Gastroesophageal sphincter (tissue), 4 donors: ENCODE data around the gene LSM10. TPM values are rescaled to one million over a fixed set of nuclear protein-coding genes. Genes with fewer than 3 reads are reported as not detected.

ENCODE experiments used
- ATAC-seq: fragments of 150-250 bp; one replicate; pipeline ENCODE4 v1.9.1; 2016; ENCODE audit warnings: mild to moderate bottlenecking, moderate library complexity
- H3K27ac ChIP-seq, 4 donors: fragments of 200-600 bp; sonication (generic) in 3 of 4; 1 replicate in 3 of 4; 2 replicates in 1 of 4; pipeline ENCODE4 v1.5.1; 2016 to 2019
- H3K27me3 ChIP-seq: fragments of 200-600 bp; sonication (generic); one replicate; pipeline ENCODE4 v1.5.1; 2019
- H3K36me3 ChIP-seq, 2 donors: fragments of 200-600 bp; sonication (generic); one replicate each; pipeline ENCODE4 v1.5.1; 2019; ENCODE audit warnings: control low read depth in 1 of 2
- H3K4me1 ChIP-seq, 3 donors: fragments of 200-600 bp; sonication (generic); 1 replicate in 2 of 3; 2 replicates in 1 of 3; pipeline ENCODE4 v1.5.1; 2016 to 2019; ENCODE audit warnings: control low read depth in 2 of 3
- H3K4me3 ChIP-seq, 2 donors: fragments of 200-600 bp; sonication (generic); one replicate each; pipeline ENCODE4 v1.5.1; 2019; ENCODE audit warnings: mild to moderate bottlenecking in 1 of 2, moderate library complexity in 1 of 2
- H3K9me3 ChIP-seq, 3 donors: fragments of 200-600 bp; sonication (generic); one replicate each; pipeline ENCODE4 v1.5.1; 2017 to 2019; ENCODE audit warnings: control low read depth in 2 of 3
- EP300 ChIP-seq: sonication (generic); formaldehyde crosslinking; IDR thresholded peaks from one replicate; pipeline ENCODE4 v1.6.1; 2017; ENCODE audit warnings: antibody characterized with exemption, mild to moderate bottlenecking
- POLR2A ChIP-seq, 2 donors: fragments of 450-650 bp; IDR thresholded peaks; one replicate each; pipeline ENCODE4 v1.6.1; 2017; ENCODE audit warnings: antibody characterized with exemption in 2 of 2, mild to moderate bottlenecking in 2 of 2, moderate library complexity in 1 of 2
- POLR2AphosphoS5 ChIP-seq: sonication (generic); formaldehyde crosslinking; IDR thresholded peaks from one replicate; pipeline ENCODE4 v1.6.1; 2017; ENCODE audit warnings: antibody characterized with exemption
- WGBS, 2 donors: methylation state at CpG; one replicate each; pipeline ENCODE4 v1.1.5; 2018; ENCODE audit warnings: low coverage in 1 of 2; 5-methylcytosine and 5-hydroxymethylcytosine counted together
- total RNA-seq, 4 donors: library from RNA; depleted of rRNA; stranded (reverse); fragments of >200 nt; gene quantifications; one replicate each; pipeline ENCODE4 v1.1.0, GENCODE V29; 2016
- TF ChIP-seq, protein P1 (sequence below), 4 experiments: fragments of 200-600 bp in 2 of 4; fragments of 450-650 bp in 2 of 4; sonication (generic) in 1 of 4; IDR thresholded peaks; one replicate each; pipeline ENCODE4 v1.5.1; 2017 to 2019; ENCODE audit warnings: antibody characterized with exemption in 4 of 4, mild to moderate bottlenecking in 2 of 4, moderate library complexity in 2 of 4

LSM10 gene
- 10 to 100 TPM; 39.5 to 50.2 (median 47.3) TPM for total RNA-seq

DNA sequence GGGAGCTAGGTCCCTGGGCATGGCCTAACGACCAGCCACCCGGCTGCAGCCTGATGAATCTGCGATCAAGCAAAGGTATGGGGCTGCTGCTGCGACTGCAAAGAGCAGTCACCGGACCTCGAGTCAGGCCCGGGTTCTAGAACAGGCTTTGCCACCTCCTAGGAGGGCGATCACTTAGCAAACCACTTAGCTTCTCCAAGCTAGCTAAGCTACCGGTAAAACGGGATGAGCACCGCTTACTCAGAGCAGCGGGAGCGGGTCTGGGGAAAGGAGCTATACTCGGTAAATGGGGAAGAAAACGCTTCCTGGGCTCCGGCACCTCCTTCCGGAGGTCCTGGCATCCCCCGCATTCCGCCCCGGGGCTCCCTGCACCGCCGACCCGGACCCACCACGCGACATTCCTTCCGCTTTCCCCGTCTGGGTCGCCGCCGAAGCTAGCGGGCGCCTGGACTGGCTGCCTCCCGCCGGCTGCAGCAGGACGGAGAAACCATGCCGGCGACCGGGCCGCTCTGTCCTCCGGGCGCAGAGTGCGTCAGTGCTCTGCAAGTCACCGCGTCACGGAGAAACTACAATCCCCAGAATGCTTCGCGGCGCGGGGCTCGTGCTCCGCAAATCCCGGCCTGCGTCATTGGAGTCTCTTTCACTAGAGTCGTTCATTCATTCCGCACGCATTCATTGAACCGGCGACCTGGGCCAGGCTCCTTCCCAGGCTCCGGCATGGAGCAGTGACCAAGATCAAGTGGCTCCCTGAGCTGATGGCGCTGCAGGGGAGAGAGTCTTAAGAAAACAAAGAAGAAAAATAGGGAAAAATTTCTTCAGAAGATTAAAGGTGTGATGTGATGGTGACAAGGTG, at the start of gene LSM10:
LSM10 (minus strand) TSS at position 531 of the 853 bp plus-strand sequence. CDS start 3,779 bp downstream, outside the sequence.
- Histone ChIP-seq H3K27ac (peak within 1 kb of the TSS; percentile 85 to 98 (median 97)), H3K27me3 (no peaks in the 10 kb centered on the region), H3K9me3 (no peaks in the 10 kb centered on the region), H3K36me3 (peaks cover 0 to 17% of the 10 kb centered on the region in 2 donors), H3K4me3 (peak within 1 kb of the TSS; percentile 69 to 79), H3K4me1 (peaks cover 0 to 41% (median 6%) of the 10 kb centered on the region in 3 donors)
- ATAC-seq: peak; percentile 97
- 0% methylated on average over 5 to 7 of the region's 60 CpGs for WGBS, 2 donors
- peak; percentile 99 for TF ChIP-seq POLR2AphosphoS5
- TF ChIP-seq POLR2A (IDR thresholded peaks at IDR 0.05): peak; percentile 96 to 97
- no peak for TF ChIP-seq EP300
- TF ChIP-seq, protein P1, sequence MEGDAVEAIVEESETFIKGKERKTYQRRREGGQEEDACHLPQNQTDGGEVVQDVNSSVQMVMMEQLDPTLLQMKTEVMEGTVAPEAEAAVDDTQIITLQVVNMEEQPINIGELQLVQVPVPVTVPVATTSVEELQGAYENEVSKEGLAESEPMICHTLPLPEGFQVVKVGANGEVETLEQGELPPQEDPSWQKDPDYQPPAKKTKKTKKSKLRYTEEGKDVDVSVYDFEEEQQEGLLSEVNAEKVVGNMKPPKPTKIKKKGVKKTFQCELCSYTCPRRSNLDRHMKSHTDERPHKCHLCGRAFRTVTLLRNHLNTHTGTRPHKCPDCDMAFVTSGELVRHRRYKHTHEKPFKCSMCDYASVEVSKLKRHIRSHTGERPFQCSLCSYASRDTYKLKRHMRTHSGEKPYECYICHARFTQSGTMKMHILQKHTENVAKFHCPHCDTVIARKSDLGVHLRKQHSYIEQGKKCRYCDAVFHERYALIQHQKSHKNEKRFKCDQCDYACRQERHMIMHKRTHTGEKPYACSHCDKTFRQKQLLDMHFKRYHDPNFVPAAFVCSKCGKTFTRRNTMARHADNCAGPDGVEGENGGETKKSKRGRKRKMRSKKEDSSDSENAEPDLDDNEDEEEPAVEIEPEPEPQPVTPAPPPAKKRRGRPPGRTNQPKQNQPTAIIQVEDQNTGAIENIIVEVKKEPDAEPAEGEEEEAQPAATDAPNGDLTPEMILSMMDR (IDR thresholded peaks at IDR 0.05): peak in 1 of 4 experiments; percentile 26

DNA sequence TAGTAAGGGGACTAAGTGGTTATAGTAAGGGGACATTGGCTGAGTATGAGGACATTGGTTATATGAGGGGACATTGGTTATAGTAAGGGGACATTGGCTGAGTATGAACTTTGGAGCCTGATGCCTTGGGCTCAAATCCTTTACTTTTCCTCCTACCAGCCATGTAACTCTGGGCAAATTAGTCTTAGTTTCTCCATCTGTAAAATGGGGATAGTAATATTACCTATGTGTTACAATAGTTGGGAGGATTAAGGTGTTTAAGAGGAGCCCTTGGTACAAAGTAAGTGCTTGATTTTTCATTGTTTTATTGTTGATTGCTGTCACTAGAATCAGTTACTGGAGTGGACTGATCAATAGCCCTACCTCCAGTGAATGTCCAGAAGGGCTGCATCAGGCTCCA, 49.7 kb upstream of the LSM10 start:
- H3K27ac ChIP-seq: no peak overlapping the region
- no peak for ATAC-seq
- TF ChIP-seq POLR2A (IDR thresholded peaks at IDR 0.05) (no peak), POLR2AphosphoS5 (no peak)
- TF ChIP-seq, protein P1 (IDR thresholded peaks at IDR 0.05): no peak
- peaks cover 0 to 4% of the 10 kb centered on the region in 2 donors for H3K36me3 ChIP-seq
- H3K9me3 ChIP-seq: no peaks in the 10 kb centered on the region
- no peaks in the 10 kb centered on the region for H3K27me3 ChIP-seq
- H3K4me3 ChIP-seq: no peak overlapping the region
- H3K4me1 ChIP-seq: peaks cover 0 to 17% (median 5%) of the 10 kb centered on the region in 3 donors

DNA sequence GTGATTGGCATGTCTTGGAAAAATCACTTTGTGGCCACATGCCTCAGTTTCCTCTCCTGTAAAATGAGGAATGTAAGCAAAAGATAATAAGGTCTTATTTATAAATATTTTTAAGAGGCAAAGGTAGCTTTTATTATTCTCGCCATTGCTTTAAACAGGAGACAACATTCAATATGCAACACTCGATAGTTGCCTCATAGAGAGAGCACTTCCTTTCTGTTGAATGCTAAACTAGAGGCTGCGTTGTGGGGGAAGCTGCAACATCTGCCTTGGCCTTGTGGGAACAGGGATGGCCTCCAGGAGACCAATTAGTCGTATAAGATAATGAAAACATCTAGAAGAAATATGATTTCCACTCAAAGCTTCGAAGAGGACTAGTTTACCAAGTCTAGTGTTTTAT, 49.0 kb upstream of the LSM10 start:
- TF ChIP-seq POLR2AphosphoS5 (no peak), POLR2A (IDR thresholded peaks at IDR 0.05) (no peak), EP300 (no peak)
- TF ChIP-seq, protein P1 (IDR thresholded peaks at IDR 0.05): no peak
- 40 to 63% methylated on average over 5 of the region's 5 CpGs for WGBS, 2 donors
- Histone ChIP-seq H3K27ac (no peak overlapping the region), H3K4me1 (peaks cover 0 to 17% (median 5%) of the 10 kb centered on the region in 3 donors), H3K36me3 (peaks cover 0 to 4% of the 10 kb centered on the region in 2 donors), H3K4me3 (no peak overlapping the region), H3K27me3 (no peaks in the 10 kb centered on the region), H3K9me3 (no peaks in the 10 kb centered on the region)
- no peak for ATAC-seq

DNA sequence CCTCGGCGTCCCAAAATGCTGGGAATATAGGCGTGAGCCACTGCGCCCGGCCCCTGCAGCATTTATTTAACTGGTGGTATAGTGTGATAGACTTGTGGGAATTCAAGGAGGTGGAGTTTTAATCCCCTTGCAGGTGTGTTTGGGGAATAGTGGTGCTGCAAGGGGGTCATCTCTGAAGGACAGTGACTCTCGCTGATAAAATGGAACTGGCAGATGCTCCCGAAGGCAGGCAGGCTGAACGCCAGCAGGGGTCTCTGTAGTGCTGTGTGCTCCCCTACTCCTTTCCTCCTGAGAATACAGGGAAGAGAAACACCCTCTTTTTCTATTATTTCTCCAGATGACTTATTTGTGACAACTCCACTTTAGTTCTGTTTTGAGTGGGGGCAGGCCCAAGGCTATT, 48.6 kb upstream of the LSM10 start:
- TF ChIP-seq POLR2AphosphoS5: no peak
- H3K4me3 ChIP-seq: no peak overlapping the region
- H3K27ac ChIP-seq: no peak overlapping the region
- no peak for ATAC-seq
- peaks cover 0 to 17% (median 5%) of the 10 kb centered on the region in 3 donors for H3K4me1 ChIP-seq
- no peaks in the 10 kb centered on the region for H3K9me3 ChIP-seq
- H3K27me3 ChIP-seq: no peaks in the 10 kb centered on the region
- H3K36me3 ChIP-seq: peaks cover 0 to 4% of the 10 kb centered on the region in 2 donors
- 20 to 69% methylated on average over 2 to 8 of the region's 8 CpGs for WGBS, 2 donors

DNA sequence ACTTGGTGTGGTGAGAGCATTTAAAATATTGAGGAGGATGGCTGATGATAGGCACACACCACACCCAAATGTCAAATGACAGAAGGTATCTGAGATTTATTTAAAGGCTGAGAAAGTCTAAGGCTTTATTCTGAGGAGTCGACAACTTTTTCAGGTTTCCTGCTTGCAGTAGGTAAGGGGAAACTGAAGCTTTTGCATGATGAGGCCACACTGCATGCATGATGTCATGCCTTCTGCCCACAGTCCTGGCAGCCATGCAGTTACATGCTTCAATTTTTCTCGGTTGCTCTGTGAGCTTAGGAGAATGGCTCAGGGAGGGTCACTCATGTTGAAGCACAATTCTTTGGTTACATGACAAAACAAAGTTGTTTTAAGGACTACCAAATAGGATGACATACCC, 45.6 kb upstream of the LSM10 start:
- Histone ChIP-seq H3K27me3 (no peaks in the 10 kb centered on the region), H3K27ac (no peak overlapping the region), H3K9me3 (no peaks in the 10 kb centered on the region), H3K4me3 (no peak overlapping the region), H3K4me1 (no peaks in the 10 kb centered on the region), H3K36me3 (peaks cover 0 to 13% of the 10 kb centered on the region in 2 donors)
- TF ChIP-seq, protein P1 (IDR thresholded peaks at IDR 0.05): no peak
- no peak for TF ChIP-seq POLR2AphosphoS5
- no peak for TF ChIP-seq EP300
- no peak for TF ChIP-seq POLR2A (IDR thresholded peaks at IDR 0.05)
- no peak for ATAC-seq
- WGBS, 2 donors: 72% methylated on average over 2 of the region's 2 CpGs; no CpG with 5 or more reads in 1 of the 2 donors
